ENCODE results near the gene UBA1.
A peak's percentile ranks its signal among the peaks of the same experiment; 100 is the strongest.

The UBA1 gene

DNA sequence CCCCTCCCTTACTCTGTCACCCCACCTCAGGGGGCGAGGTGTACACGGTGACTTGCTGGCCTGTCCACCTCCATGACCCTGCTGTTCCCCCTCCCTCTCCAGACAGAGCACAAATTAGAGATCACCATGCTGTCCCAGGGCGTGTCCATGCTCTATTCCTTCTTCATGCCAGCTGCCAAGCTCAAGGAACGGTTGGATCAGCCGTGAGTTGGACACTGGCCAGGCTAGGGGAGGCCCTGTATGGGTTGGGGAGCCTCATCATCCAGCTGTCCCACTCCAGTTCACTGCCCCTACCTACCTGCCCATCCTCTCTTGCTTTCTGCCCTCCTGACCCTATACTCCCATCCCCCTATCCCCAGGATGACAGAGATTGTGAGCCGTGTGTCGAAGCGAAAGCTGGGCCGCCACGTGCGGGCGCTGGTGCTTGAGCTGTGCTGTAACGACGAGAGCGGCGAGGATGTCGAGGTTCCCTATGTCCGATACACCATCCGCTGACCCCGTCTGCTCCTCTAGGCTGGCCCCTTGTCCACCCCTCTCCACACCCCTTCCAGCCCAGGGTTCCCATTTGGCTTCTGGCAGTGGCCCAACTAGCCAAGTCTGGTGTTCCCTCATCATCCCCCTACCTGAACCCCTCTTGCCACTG lies 20.9 kb downstream of the UBA1 start:
- no peak for DNase-seq

DNA sequence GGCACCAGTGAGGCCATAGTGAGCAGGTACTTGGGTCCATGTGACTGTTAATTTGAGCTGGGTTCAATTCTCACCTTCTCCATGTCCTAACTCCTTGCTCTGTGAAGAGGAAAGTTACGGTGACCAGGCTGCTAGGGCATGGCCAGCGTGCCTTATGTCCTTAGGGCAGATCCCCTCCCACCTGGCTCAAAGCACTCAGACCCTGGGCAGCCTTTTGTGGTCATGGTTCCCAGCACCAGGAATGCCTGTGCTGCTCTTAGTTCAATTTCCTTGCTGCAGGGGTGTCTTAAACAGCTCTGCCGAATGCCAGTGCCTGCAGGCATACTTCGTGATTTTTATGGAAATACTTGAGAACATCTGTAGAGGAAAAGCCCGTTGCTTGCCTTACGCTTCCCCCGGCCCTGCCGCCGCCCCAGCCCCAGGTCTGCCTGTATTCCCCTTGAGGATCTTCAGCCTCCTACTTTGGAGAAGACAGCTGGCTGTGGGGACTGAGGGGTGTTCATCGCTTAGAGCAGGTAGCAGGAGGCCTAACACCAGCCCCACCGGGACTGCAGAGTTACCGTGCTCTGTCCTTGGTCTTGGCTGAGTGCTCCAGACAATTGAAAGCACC lies 21.8 kb downstream of the UBA1 start:
- no peak for DNase-seq

DNA sequence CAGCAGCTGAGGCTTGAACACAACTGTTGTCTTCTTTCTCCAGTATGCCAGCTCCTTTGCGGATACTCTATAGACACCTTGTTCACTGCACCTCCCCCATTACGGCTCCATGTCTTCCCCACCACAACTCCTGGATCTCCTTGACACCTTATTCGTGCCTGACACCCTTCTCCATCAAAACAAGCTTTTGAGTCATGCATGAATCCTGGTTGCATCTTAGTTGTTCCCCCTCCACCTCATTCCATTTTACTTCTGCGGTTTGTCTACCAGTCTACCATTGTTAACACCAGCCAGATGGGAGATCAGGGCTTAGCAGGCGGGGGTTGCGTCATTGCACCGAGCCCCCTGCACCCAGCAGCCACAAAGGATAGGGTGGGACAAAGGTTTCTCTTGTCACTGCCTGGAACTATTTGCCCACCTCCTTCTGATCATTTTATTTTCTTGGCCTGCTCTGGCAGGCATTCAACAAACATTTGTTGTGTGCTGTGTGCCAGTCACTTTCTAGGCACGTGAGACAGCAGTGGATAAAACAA lies 22.8 kb downstream of the UBA1 start:
- no peak for DNase-seq

DNA sequence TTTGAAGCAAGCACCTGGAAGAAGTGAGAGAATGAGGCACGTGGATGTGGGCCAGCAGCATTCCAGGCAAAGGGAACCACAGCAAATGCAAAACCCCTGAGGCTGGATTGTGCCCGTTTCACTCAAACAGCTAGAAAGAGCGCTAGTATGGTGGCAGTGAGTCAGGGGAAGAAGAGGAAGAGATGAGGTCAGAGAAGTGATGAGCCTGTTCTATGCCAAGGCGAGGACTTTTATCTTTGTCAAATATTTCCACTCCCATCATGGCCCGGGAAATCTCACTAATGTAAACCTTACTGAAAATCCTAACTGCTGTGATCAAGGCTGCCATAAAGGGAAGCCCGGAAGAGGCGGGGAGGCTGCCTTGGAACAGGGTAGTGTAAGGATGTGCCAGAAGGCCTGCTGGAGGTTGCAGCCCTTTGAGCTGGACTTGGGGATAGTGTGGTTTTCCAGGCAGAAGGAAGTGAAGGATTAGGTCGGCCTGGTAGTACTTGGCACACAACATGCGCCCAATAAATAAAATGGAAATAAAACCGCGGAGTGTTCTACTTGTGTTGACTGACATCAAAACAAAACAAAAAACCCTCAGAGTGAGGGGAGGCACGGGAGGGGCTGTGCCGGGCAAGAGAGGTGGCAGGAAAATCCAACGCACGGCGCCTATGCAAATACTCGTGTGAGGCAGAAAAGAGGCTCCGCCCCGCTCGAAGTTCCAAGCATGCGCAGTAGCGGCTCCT lies 23.7 kb downstream of the UBA1 start:
- DNase-seq, result peak; percentile 12

DNA sequence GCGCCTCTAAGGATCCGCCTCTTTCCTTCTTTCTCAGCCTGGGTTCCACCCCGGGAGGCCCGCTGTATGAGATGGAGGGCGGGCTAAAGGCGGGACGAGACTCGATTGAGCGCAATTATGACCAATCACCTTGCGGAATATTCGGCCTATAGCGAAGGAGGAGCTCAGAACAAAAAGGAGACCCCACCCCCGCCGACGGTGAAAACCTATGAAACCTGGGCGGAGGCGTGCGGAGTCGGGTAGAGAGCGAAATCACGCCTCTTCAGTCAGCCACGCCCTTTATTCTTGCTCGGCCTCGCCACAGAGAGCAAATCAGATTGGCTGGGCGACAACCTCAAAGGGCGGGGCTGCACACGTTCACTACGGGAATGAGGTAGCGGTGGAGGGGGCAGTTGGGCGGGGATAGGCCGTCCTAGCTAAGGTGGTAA lies 24.2 kb downstream of the UBA1 start:
- peak; percentile 95 for DNase-seq

DNA sequence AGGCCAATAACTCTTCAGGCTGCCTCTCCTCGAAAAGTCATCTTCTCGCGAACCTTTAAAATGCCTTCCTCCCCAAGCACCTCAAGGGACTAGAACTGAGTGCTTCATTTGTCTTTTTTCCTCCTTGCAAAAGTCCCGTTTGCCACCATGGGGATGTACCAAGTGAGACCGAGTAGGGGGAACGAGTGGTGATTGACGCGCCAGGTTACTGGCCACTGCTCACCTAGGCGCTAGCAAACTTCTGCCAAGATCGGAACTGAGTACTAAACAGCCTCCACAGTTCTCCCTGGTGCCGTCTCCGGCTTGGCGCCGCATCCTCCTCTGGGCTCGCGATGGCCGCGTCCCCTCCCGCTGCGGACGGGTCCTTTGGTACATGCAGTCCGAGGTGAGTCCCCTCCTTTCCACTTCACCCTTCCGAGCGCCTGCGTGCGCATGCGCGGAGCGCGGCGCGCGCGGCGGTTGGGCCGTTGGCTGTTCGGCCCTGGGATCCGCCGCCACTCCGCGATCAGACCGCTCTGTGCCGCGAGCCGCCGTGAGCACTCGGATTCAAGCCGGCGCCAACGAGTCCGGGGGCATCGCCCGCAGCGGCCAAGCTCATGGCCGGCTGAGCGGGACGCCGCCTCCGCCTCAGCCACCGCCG lies 24.8 kb downstream of the UBA1 start, which contains the start of gene CDK16:
CDK16 (plus strand) TSS at position 402 of the 640 bp plus-strand sequence. CDS start 4,877 bp downstream, outside the sequence.
- DNase-seq, result peak; percentile 72

DNA sequence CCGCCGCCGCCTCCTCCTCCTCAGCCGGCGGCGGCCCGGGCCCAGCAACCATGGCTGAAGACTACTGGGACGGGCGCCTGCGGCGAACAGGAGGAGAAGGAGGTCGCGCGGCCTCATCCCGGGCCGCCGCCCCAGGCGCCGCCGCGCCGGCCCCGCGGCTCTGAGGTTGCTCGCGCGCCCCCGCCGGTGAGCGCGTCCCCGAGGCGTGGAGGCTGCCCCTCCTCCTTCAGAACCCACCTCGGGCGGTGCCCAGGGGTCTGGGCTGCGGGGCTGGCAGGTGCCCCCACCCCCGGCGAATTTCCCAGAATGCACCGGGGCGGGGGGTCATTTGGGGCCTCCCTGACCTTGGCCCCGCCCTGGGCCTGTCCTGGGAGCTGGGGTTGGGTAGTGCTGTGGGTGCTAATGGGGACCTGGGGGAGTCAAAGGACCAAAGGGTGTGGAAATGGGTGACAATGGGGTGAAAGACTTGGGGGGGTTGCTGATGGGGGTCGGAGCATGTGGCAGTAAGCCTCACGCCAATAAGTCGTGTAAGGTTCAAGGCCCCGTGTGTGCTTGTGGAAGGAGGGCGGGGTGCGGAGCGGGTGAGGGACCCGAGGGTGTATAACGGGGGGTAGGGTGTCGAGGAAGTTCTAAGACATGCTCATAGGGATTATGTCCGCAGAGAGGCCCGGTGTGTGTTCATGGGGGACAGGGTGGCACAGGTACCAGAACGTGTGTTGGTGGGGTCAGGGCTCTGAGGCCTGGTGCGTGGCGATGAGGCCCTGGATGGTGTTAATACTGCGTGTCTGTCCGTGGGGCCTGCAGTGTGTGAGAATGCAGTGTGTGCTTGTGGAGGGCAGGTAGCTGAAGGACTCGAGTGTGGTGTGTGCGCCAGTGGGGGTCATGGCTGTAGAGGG lies 25.5 kb downstream of the UBA1 start:
- DNase-seq, result peak; percentile 58

DNA sequence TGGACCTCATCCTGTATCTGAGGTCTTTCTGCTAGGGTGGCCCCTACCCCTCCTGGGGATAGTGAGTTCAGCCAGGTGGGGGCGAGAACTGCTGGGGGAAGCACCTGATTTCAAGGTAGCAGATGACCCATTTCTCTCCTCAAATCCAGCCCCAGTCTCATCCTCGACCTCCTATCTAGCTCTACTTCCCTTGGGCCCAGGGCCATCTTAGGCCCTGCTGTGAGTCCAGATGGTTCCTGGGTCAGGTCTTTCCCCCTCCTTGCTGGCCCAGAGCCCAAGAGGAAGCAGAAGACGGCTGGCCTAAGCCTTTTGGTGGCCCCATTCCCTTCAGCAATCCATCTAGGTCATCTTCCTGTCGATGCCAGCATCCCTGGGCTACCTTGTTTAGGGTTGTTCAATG lies 28.1 kb downstream of the UBA1 start:
- DNase-seq, result no peak

DNA sequence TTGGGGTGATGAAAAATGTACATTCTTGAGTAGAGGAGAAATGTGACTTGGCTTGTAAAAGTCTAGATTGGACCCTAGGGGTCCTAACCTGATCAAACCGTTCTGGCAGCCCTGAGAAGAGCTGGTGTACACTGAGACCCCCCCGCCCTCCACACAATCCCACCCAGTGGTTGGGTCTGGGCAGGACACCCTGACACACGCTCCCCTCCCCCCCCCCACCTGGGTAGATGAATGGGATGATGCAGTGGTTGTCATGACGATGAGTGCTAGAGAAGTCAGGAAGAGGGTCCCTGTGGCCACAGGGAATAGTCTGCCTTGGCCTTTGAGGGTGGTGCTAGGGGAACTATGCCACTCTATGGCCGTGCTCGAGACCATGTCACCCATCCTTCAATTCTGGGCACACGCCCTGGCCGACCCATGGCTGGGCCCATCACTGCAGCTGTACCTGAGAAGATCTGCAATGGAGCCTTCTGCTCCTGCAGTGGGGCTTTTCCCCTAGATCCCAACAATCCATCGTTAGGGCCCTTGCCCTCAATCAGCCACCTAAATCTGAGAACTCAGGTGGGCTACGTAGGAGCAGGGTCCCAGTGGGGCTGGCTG lies 29.2 kb downstream of the UBA1 start:
- no peak for DNase-seq

DNA sequence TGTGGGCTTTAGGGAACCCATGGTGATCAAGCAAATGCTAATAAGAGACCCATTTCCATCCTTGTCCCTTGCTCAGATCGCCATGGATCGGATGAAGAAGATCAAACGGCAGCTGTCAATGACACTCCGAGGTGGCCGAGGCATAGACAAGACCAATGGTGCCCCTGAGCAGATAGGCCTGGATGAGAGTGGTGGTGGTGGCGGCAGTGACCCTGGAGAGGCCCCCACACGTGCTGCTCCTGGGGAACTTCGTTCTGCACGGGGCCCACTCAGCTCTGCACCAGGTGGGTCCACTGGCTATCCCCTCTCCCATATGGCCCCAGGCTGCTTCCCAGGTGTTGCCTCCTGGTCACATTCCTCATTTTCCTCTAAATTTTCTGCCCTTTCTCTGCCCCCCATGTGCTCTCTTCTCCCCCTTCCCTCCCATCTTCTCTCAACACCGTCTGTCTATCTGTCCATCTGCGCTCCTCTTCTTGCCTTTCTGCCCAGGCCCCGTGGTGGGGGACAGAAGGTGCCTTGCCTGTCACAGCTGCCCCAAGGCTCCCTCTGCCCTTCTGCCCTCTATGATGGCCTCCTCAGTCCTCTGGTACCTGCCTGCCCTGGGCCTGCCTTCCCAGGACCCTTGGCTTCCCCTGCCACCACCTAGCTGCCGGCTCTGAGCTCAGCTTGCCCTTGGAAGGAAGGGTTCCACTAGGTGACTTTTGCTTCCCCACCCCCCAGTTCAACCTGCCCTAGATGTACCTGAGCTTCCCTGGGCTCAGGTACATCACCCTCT lies 30.0 kb downstream of the UBA1 start:
- no peak for DNase-seq

DNA sequence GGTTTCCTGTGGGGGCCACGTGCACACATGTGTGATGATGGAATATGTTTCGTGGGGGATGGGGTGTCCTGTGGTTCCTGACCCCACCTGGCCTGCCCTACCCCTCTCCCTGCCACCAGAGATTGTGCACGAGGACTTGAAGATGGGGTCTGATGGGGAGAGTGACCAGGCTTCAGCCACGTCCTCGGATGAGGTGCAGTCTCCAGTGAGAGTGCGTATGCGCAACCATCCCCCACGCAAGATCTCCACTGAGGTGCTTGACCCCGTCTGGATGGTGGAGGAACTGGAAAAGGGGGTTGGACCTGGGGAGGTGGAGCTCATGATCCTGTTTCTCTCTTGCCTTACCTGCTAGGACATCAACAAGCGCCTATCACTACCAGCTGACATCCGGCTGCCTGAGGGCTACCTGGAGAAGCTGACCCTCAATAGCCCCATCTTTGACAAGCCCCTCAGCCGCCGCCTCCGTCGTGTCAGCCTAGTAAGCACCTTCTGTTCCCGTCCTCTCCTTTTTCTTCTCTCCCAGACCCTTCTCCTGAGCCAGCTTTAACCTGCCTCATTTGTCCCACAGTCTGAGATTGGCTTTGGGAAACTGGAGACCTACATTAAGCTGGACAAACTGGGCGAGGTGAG lies 30.8 kb downstream of the UBA1 start:
- no peak for DNase-seq

DNA sequence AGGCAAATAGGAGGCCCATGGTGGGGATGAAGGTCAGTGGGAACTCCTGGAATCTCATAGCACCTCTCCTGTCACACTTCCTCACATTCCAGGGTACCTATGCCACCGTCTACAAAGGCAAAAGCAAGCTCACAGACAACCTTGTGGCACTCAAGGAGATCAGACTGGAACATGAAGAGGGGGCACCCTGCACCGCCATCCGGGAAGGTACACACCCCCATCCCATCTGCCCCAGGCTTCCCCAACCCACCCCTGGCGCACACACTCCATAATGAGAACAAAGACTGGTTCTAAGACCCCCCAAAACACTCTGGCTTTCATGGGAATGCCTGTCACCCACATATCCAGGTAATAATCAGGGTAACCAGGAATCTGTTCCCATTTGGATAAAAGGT lies 31.3 kb downstream of the UBA1 start:
- DNase-seq, result no peak

DNA sequence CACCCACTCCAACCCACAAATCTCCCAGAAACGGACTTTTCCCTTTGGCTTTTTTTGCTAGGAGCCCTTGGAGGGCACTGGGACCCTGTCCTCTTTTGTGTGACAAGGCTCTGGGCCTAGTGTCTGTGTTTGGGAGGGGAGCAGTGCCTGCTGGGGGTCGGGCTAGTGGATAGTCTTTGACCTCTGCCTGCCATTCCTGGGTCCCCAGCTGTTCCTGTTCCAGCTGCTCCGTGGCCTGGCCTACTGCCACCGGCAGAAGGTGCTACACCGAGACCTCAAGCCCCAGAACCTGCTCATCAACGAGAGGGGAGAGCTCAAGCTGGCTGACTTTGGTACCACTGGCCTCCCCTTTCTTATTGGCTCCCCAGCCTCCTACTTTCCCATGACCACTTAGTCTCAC lies 32.4 kb downstream of the UBA1 start:
- no peak for DNase-seq

DNA sequence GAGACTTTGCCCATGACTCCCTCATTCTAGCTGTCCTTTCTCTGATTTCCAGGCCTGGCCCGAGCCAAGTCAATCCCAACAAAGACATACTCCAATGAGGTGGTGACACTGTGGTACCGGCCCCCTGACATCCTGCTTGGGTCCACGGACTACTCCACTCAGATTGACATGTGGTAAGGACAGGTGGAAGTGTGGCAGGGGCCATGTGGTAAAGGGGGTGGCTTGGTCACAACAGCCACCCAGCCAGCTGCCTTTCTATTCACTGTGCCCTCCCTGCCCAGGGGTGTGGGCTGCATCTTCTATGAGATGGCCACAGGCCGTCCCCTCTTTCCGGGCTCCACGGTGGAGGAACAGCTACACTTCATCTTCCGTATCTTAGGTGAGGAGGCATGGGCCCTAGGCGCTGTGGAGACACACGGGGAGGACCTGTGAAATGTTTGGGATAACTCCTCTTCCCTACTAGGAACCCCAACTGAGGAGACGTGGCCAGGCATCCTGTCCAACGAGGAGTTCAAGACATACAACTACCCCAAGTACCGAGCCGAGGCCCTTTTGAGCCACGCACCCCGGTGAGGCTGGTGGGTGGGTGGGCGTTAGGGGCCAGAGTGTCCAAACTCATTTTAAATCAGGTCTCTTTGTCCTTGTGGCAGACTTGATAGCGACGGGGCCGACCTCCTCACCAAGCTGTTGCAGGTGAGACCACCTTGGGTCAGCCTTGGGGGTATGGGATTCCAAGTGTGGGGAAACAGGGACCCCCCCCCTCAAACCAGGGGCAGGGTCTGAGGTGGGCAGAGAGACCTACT lies 33.1 kb downstream of the UBA1 start:
- no peak for DNase-seq

DNA sequence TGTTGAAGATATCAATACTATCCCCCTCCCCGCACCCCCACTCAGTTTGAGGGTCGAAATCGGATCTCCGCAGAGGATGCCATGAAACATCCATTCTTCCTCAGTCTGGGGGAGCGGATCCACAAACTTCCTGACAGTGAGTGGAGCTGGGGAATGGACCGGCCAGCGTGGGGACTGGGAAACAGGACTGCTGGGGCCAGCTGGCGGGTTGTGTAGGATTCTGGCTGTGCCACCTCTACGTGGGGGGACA lies 33.6 kb downstream of the UBA1 start:
- no peak for DNase-seq

DNA sequence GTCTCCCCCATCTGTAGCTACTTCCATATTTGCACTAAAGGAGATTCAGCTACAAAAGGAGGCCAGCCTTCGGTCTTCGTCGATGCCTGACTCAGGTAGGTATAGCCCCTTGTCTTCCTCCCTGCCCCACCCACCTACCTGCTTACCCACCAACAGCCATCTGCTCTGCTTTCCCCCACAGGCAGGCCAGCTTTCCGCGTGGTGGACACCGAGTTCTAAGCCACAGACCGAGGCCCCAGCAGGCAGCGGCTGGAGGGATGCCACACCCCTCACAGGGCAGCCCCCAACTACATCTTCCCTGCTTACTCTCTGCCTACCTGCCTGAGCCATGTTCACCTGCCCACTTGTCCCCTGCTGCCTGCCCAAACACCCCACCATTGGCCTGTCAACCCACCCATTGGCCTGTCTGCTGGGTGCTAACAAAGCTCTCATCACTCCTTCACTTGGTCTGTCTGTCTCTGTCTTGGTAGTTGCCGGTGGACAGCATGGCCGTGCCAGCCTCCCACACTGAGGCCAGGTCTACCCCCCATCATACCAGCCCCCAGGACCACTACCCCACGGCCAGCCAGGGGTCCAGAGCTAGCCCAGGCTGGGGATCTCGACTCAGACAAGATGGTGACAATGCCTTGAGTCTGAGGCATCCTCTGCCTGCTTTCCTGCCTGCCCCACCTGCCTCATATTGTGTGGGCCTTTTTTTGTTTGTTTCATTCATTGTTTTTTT lies 35.1 kb downstream of the UBA1 start:
- no peak for DNase-seq

DNA sequence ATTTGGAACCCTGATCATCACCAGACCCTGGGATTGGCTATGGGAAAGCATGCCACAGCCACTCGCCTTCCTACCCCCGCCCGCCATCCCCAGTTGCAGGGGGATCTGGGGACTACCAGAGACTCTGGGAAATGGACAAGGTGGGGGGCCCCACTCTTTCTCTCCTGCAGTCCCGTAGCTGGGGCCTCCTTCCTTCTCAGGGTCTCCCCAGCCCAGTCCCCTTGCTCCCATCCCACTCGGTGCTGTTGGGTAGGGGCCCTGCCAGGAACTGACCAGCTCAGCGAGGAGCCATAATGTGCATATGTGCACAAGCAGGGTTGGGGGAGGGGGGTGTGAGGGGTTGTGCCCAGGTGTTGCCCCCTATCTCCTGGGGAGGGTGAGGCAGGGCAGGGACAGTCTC lies 35.8 kb downstream of the UBA1 start:
- DNase-seq, result no peak

DNA sequence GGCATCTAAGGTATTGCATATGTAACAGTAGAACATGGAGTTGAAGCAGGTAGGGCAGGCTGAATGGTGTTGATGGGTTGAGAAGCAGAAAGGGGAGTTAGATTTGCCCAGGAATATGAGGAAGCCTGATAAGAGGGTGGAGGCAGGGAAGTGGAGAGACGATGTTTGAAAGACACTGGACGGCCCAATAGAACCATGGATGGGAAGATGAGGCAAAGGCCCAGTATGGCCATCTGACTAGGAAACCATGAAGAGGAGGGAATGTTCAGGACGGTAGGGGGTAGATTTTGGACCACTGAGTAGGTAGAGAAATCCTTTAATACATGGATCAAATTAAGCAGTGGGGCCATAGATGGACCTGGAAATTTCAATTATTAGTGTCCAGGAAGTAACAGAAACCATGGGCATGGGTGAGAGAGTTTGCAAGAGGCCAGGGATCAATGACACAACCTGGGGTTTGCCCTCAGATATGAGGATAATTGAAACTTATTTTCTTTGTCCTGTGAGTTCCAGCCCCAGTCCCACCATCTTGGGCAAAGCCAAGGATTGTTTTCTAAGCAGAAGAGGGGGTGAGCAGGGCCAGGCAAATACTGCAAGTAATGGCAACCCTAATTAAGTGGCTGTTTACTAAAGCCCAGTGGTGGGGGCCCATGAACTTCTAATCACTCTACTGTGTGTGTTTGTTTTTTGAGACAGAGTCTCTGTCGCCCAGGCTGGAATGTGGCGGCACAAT lies 36.7 kb downstream of the UBA1 start:
- DNase-seq, result no peak

DNA sequence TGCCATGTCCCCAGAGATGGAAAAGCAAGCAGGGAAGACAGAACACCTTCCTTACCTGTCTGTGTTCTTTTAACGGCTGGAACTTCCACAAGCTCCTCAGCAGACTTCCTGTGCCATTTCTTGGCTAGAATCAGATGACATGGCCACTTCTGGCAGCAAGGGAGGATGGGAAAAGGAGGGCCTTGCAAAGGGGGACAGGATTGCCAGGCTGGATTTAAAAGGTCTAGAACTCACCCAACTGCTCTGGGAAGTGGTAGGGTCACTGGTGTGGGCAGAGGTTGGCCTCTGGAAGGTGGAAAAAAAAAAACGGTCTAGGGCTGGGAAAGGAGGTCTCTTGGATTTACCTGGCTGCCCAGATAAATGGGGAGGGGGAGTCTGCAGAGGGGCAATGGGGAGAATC lies 37.5 kb downstream of the UBA1 start:
- no peak for DNase-seq
